Measurements from ENCODE around the gene ESRRA. TPM values are rescaled to one million over a fixed set of nuclear protein-coding genes. Genes with fewer than 3 reads are reported as not detected.

Gene ESRRA
- total RNA-seq, 5 donors from 2014 or later (not counting 1 experiment from before 2014, with no cell fraction given) = 20.2 to 43.1 (median 39.7) TPM

- Mint-ChIP-seq H3K27me3 (no peaks in the 10 kb centered on the region), H3K27ac (no peak overlapping the region), H3K4me3 (no peak overlapping the region), H3K4me1 (peaks cover 6 to 10% (median 8%) of the 10 kb centered on the region in 3 donors), H3K9me3 (no peaks in the 10 kb centered on the region), H3K36me3 (no peaks in the 10 kb centered on the region)
- H3K27ac ChIP-seq (ENCODE audit: low read length) = no peak overlapping the region
- no peak for DNase-seq
- H3K4me3 ChIP-seq (ENCODE audit: control insufficient read depth in 1 of 2, extremely low read depth in 1 of 2, low read length in 1 of 2) = no peak overlapping the region
- peaks cover 0 to 18% of the 10 kb centered on the region in 2 experiments for H3K4me1 ChIP-seq (ENCODE audit: control insufficient read depth in 1 of 2, extremely low read depth in 1 of 2, insufficient read depth in 2 of 2, low read length in 2 of 2)
- 93% methylated on average over 2 of the region's 3 CpGs for WGBS (ENCODE audit: insufficient coverage)
- no peaks in the 10 kb centered on the region for H3K9me3 ChIP-seq
- peaks cover 0 to 6% of the 10 kb centered on the region in 2 donors for H3K36me3 ChIP-seq (ENCODE audit: control insufficient read depth in 2 of 2, extremely low read depth in 1 of 2, insufficient read depth in 1 of 2, low read length in 1 of 2)
- ChIA-PET CTCF (interaction anchor here in 1 of 2 donors (0.7 kb wide), 1 partner anchor 673 kb away, joined by 3 read pairs; no protein-coding TSS in a partner anchor), POLR2A (no interaction called here)
- no peaks in the 10 kb centered on the region for H3K27me3 ChIP-seq (replicated peaks in 1 of 2; ENCODE audit: control insufficient read depth in 2 of 2, extremely low read depth in 1 of 2, insufficient read depth in 2 of 2, low read length in 1 of 2)
- ATAC-seq (replicated peaks in 1 of 4) = no peak
Measured at GRCh38 chr11:64327993-64328392, 22.7 kb downstream of the ESRRA start.

GRCh38 chr11:64330888-64331287 is 25.6 kb downstream of the ESRRA start:
- H3K27ac Mint-ChIP-seq = no peak overlapping the region
- Histone ChIP-seq H3K4me1 (ENCODE audit: control insufficient read depth in 1 of 2, extremely low read depth in 1 of 2, insufficient read depth in 2 of 2, low read length in 2 of 2) (peaks cover 0 to 18% of the 10 kb centered on the region in 2 experiments), H3K27me3 (replicated peaks in 1 of 2; ENCODE audit: control insufficient read depth in 2 of 2, extremely low read depth in 1 of 2, insufficient read depth in 2 of 2, low read length in 1 of 2) (no peaks in the 10 kb centered on the region), H3K4me3 (ENCODE audit: control insufficient read depth in 1 of 2, extremely low read depth in 1 of 2, low read length in 1 of 2) (no peak overlapping the region), H3K27ac (ENCODE audit: low read length) (no peak overlapping the region), H3K36me3 (ENCODE audit: control insufficient read depth in 2 of 2, extremely low read depth in 1 of 2, insufficient read depth in 1 of 2, low read length in 1 of 2) (peaks cover 3 to 7% of the 10 kb centered on the region in 2 donors), H3K9me3 (no peaks in the 10 kb centered on the region)
- no peak for ATAC-seq (replicated peaks in 1 of 4)
- no peak overlapping the region for H3K4me3 Mint-ChIP-seq
- DNase-seq = no peak
- H3K36me3 Mint-ChIP-seq = peaks cover 2% of the 10 kb centered on the region
- ChIA-PET POLR2A (interaction anchor here in 1 of 2 donors (0.7 kb wide), 1 partner anchor 432 kb away, joined by 3 read pairs; no protein-coding TSS in a partner anchor), CTCF (interaction anchor here (0.8 to 2.7 kb wide), 3 partner anchors 12 to 126 kb away, joined by 4 to 41 read pairs (median 11); partner anchors contain the start of genes PRDX5 (in 1 of the 2) and TRMT112 (in 1 of the 2))
- H3K9me3 Mint-ChIP-seq = no peaks in the 10 kb centered on the region
- no peaks in the 10 kb centered on the region for H3K27me3 Mint-ChIP-seq
- 96% methylated on average over 10 of the region's 11 CpGs for WGBS (ENCODE audit: insufficient coverage)
- H3K4me1 Mint-ChIP-seq = peaks cover 6 to 13% (median 8%) of the 10 kb centered on the region in 3 donors

GRCh38 chr11:64331569-64332371 is 26.4 kb downstream of the ESRRA start:
- H3K27ac ChIP-seq (ENCODE audit: low read length) = no peak overlapping the region
- H3K36me3 Mint-ChIP-seq = peaks cover 2% of the 10 kb centered on the region
- peak in 34 of 35 experiments; percentile 40 to 80 (median 62) for DNase-seq
- no peaks in the 10 kb centered on the region for H3K27me3 Mint-ChIP-seq
- ChIA-PET CTCF (interaction anchor here (0.6 to 2.7 kb wide), 6 partner anchors 12 to 147 kb away, joined by 3 to 41 read pairs (median 4); partner anchors contain the start of genes PRDX5 (in 2 of the 2) and TRMT112 (in 1 of the 2)), POLR2A (interaction anchor here in 1 of 2 donors (0.7 kb wide), 1 partner anchor 14 kb away, joined by 3 read pairs; the partner anchor contains the start of gene PRDX5)
- no peaks in the 10 kb centered on the region for H3K27me3 ChIP-seq (replicated peaks in 1 of 2; ENCODE audit: control insufficient read depth in 2 of 2, extremely low read depth in 1 of 2, insufficient read depth in 2 of 2, low read length in 1 of 2)
- peak overlapping the region; percentile 4 to 21 for H3K27ac Mint-ChIP-seq
- H3K9me3 ChIP-seq = no peaks in the 10 kb centered on the region
- H3K4me3 ChIP-seq (ENCODE audit: control insufficient read depth in 1 of 2, extremely low read depth in 1 of 2, low read length in 1 of 2) = no peak overlapping the region
- H3K4me3 Mint-ChIP-seq = no peak overlapping the region
- H3K4me1 ChIP-seq (ENCODE audit: control insufficient read depth in 1 of 2, extremely low read depth in 1 of 2, insufficient read depth in 2 of 2, low read length in 2 of 2) = peaks cover 0 to 18% of the 10 kb centered on the region in 2 experiments
- H3K9me3 Mint-ChIP-seq = no peaks in the 10 kb centered on the region
- H3K4me1 Mint-ChIP-seq = peaks cover 8 to 16% (median 8%) of the 10 kb centered on the region in 3 donors
- peak; percentile 78 to 93 (median 88) for ATAC-seq (replicated peaks in 1 of 4)
- peaks cover 3 to 7% of the 10 kb centered on the region in 2 donors for H3K36me3 ChIP-seq (ENCODE audit: control insufficient read depth in 2 of 2, extremely low read depth in 1 of 2, insufficient read depth in 1 of 2, low read length in 1 of 2)
- WGBS (ENCODE audit: insufficient coverage) = 22% methylated on average over 18 of the region's 20 CpGs

GRCh38 chr11:64333556-64333955 is 28.2 kb downstream of the ESRRA start:
- POLR2A ChIA-PET = interaction anchor here in 1 of 2 donors (0.7 kb wide), 1 partner anchor 324 kb away, joined by 4 read pairs; no protein-coding TSS in a partner anchor
- Mint-ChIP-seq H3K27ac (no peak overlapping the region), H3K9me3 (no peaks in the 10 kb centered on the region), H3K36me3 (peaks cover 12% of the 10 kb centered on the region), H3K27me3 (no peaks in the 10 kb centered on the region), H3K4me1 (peaks cover 8 to 26% (median 16%) of the 10 kb centered on the region in 3 donors), H3K4me3 (no peak overlapping the region)
- H3K27me3 ChIP-seq (replicated peaks in 1 of 2; ENCODE audit: control insufficient read depth in 2 of 2, extremely low read depth in 1 of 2, insufficient read depth in 2 of 2, low read length in 1 of 2) = no peaks in the 10 kb centered on the region
- CTCF ChIA-PET = interaction anchor here in 1 of 2 donors (2.7 kb wide), 1 partner anchor 16 kb away, joined by 41 read pairs; the partner anchor contains the start of genes PRDX5 and TRMT112
- peaks cover 3 to 16% of the 10 kb centered on the region in 2 donors for H3K36me3 ChIP-seq (ENCODE audit: control insufficient read depth in 2 of 2, extremely low read depth in 1 of 2, insufficient read depth in 1 of 2, low read length in 1 of 2)
- ATAC-seq (replicated peaks in 1 of 4) (no peak), DNase-seq (no peak)
- 100% methylated on average over 6 of the region's 8 CpGs for WGBS (ENCODE audit: insufficient coverage)
- no peaks in the 10 kb centered on the region for H3K9me3 ChIP-seq
- peaks cover 0 to 21% of the 10 kb centered on the region in 2 experiments for H3K4me1 ChIP-seq (ENCODE audit: control insufficient read depth in 1 of 2, extremely low read depth in 1 of 2, insufficient read depth in 2 of 2, low read length in 2 of 2)
- H3K27ac ChIP-seq (ENCODE audit: low read length) = no peak overlapping the region
- no peak overlapping the region for H3K4me3 ChIP-seq (ENCODE audit: control insufficient read depth in 1 of 2, extremely low read depth in 1 of 2, low read length in 1 of 2)

- Mint-ChIP-seq H3K9me3 (no peaks in the 10 kb centered on the region), H3K36me3 (peaks cover 17% of the 10 kb centered on the region), H3K4me3 (no peak overlapping the region), H3K27me3 (no peaks in the 10 kb centered on the region), H3K4me1 (peaks cover 21 to 38% (median 28%) of the 10 kb centered on the region in 3 donors), H3K27ac (no peak overlapping the region)
- DNase-seq (no peak), ATAC-seq (replicated peaks in 1 of 4) (no peak)
- CTCF ChIA-PET = interaction anchor here in 1 of 2 donors (0.6 kb wide), 1 partner anchor 29 kb away, joined by 3 read pairs; no protein-coding TSS in a partner anchor
- H3K27ac ChIP-seq (ENCODE audit: low read length) = no peak overlapping the region
- no peaks in the 10 kb centered on the region for H3K27me3 ChIP-seq (replicated peaks in 1 of 2; ENCODE audit: control insufficient read depth in 2 of 2, extremely low read depth in 1 of 2, insufficient read depth in 2 of 2, low read length in 1 of 2)
- POLR2A ChIA-PET = interaction anchor here in 1 of 2 donors (0.7 kb wide), 1 partner anchor 1568 kb away, joined by 3 read pairs; no protein-coding TSS in a partner anchor
- H3K9me3 ChIP-seq = no peaks in the 10 kb centered on the region
- H3K36me3 ChIP-seq (ENCODE audit: control insufficient read depth in 2 of 2, extremely low read depth in 1 of 2, insufficient read depth in 1 of 2, low read length in 1 of 2) = peaks cover 3 to 21% of the 10 kb centered on the region in 2 donors
- no peak overlapping the region for H3K4me3 ChIP-seq (ENCODE audit: control insufficient read depth in 1 of 2, extremely low read depth in 1 of 2, low read length in 1 of 2)
- 60% methylated on average over 3 of the region's 13 CpGs for WGBS (ENCODE audit: insufficient coverage)
- peaks cover 8 to 36% of the 10 kb centered on the region in 2 experiments for H3K4me1 ChIP-seq (ENCODE audit: control insufficient read depth in 1 of 2, extremely low read depth in 1 of 2, insufficient read depth in 2 of 2, low read length in 2 of 2)
Measured at GRCh38 chr11:64334764-64335735, 29.7 kb downstream of the ESRRA start.

Data from T-cell (primary cell).